OCI-LY3 (cell line): Measurements from ENCODE around the gene PTPRJ.

Source experiments
- EZH2phosphoT487 ChIP-seq: fragments of 200-600 bp; shearing (Covaris generic); IDR thresholded peaks from 2 replicates; pipeline ENCODE4 v1.6.1; 2018; ENCODE audit warnings: antibody characterized with exemption, mixed run types, low read depth
- TF ChIP-seq, protein P1 (sequence below): fragments of 200-600, 300-600 bp; sonication (generic); IDR thresholded peaks from 2 replicates; pipeline ENCODE4 v1.5.1; 2014; ENCODE audit warnings: antibody characterized with exemption, low read length, low read depth

DNA sequence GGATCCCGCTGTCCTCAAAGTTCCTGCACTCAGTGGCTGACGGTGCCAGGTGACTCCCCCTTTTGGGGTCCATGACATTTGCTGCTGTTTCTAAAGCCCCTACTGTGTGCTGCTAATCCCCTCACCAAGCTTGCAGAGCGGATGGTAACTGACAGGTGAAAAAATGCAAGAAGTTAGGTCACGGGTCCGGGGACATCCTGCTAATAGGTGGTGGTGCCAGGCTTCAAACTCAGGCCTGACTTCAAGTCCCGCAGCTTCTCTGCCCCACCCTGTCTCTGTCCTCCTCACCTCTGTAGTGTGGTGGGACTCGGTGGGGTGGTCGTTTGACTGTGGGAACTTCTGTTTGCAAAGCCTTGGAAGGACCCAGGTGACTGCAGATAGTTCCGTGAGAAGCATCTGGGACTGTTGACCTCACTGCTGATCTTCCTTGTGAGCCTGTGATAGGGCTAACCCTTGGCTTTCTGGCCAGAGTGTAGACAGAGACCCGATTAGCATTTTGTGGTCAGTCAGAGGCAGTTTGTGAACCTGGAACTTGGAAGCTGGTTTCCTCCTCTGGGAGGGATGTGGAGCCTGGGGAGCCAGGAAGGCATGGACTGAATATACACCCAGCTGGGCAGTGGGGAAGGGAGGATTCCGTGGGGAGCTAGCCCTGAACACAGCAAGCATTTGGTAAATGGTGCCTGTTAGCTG is 120.8 kb downstream of the PTPRJ start:
- TF ChIP-seq, protein P1, sequence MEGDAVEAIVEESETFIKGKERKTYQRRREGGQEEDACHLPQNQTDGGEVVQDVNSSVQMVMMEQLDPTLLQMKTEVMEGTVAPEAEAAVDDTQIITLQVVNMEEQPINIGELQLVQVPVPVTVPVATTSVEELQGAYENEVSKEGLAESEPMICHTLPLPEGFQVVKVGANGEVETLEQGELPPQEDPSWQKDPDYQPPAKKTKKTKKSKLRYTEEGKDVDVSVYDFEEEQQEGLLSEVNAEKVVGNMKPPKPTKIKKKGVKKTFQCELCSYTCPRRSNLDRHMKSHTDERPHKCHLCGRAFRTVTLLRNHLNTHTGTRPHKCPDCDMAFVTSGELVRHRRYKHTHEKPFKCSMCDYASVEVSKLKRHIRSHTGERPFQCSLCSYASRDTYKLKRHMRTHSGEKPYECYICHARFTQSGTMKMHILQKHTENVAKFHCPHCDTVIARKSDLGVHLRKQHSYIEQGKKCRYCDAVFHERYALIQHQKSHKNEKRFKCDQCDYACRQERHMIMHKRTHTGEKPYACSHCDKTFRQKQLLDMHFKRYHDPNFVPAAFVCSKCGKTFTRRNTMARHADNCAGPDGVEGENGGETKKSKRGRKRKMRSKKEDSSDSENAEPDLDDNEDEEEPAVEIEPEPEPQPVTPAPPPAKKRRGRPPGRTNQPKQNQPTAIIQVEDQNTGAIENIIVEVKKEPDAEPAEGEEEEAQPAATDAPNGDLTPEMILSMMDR, result no peak
- TF ChIP-seq EZH2phosphoT487, result no peak
